HG03280 (cell line): ENCODE data around the gene COG8.
"Not testable (repeated sequence)": the region's sequence is repeated elsewhere in the genome, so short reads cannot be mapped to it uniquely, and the experiment has no call there.

Experiments
- ATAC-seq: cut with Tn5 transposase; IDR thresholded peaks from one replicate; pipeline ENCODE4 v1.9.1; 2021; ENCODE audit warnings: mild to moderate bottlenecking, moderate library complexity; ENCODE audit not compliant: unreplicated experiment

COG8 gene

GRCh38 chr16:69319826-69320739 lies 19.3 kb downstream of the COG8 start:
- ATAC-seq, result no peak

- no peak for ATAC-seq
Observed at GRCh38 chr16:69319381-69319780, 20.0 kb downstream of the COG8 start.

- no peak for ATAC-seq
Observed at GRCh38 chr16:69318911-69319289, 20.5 kb downstream of the COG8 start.

GRCh38 chr16:69318177-69318910 lies 21.0 kb downstream of the COG8 start:
- no peak for ATAC-seq

DNA sequence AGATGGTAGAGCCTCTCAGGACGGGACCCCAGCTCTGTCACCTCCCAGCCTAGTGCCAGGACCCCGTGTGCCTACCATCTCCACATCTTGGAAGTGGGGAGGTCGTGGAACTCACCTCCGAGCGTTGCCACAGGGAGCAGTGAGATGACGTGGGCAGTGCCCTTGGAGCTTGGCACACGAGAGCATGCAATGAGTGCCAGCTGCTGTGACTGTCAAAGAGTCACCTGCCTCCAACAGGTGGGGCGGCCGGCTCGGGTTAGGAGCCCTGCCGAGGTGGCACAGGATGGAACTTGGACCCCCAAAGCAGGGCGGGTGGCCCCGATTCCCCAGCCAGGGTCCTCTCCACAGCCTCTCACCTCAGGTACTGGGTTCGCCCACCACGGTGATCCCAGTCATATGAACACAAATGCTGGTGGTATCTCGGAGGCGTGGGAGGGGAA lies 22.7 kb downstream of the COG8 start:
- no peak for ATAC-seq

- ATAC-seq, result no peak
Observed at GRCh38 chr16:69315486-69316311, 23.7 kb downstream of the COG8 start.

DNA sequence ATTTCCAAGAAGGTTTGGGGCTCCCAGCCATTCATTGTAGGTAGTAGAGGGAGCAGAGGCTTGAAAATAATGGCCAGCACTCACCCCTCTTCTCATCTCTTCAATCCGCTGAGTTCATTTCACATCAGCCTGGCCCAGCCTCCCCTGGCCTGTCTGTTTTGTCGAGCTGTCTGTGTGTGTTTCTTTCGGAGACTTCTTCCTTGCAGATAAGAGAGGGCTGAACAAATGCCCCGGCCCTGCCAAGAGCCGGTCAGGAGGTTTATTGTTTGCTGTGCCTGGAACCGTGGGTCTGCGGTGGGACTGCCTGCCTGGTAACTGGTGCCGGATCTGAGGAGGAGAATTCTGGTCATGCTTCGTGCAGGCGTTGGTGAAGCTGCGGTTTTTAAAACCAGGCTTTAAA lies 24.8 kb downstream of the COG8 start:
- no peak for ATAC-seq

DNA sequence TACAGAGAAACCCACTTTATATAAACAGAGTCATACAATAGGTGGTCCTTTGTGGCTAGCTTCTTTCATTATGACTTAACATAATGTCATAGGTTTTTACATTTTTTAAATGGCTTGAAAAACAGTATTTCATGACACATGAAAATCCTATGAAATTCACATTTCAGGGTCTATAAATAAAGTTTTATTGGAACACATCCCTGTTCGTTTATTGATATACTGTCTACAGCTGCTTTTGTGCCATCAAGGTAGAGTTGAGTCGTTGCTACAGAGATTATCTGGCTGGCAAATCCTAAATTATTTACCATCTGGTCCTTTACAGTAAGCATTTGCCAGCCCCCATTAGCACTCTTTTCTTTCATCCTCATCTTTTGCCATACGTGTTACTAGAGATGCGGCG lies 25.9 kb downstream of the COG8 start:
- ATAC-seq, result no peak

DNA sequence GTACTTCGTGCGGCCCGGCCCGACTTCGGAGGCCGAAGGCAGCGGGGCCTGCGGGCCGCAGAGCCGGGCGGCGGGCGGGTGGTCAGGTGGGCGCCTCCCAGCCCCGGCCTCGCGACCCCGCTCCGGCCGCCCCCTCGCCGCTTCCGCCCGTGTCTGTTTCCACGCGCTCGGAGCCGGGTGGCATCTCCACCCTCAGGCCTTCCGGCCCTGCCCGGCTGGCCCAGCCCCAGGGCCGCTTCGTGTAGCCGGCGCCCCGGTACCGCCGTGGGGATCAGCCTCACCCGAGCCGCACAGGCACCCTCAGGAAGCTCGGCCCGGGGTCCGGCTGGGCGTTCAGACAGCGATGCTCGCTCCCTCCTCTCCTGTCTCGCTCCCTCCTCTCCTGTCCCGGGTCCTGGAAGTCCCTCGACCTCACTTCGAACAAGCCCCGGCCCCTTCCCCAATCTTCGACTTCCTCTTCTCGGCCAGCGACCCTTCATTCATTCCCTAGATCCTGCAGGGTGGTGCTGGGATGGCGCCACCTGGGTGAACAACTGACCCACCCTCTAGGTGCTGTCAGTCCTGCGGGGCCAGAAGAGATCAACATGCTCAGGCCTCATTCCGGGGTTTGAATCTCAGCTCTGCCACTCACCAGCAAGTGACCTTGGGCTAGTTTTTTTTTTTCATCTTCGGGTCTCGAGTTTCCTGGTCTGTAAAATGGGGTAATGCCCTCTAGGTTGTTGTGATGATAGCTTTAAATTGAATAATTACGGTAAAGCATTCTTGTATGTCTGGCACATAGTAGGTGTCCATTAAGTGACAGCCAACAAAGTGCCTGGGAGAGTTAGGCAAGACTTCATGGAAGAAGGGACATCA lies 27.6 kb downstream of the COG8 start:
- peak; percentile 51 for ATAC-seq

DNA sequence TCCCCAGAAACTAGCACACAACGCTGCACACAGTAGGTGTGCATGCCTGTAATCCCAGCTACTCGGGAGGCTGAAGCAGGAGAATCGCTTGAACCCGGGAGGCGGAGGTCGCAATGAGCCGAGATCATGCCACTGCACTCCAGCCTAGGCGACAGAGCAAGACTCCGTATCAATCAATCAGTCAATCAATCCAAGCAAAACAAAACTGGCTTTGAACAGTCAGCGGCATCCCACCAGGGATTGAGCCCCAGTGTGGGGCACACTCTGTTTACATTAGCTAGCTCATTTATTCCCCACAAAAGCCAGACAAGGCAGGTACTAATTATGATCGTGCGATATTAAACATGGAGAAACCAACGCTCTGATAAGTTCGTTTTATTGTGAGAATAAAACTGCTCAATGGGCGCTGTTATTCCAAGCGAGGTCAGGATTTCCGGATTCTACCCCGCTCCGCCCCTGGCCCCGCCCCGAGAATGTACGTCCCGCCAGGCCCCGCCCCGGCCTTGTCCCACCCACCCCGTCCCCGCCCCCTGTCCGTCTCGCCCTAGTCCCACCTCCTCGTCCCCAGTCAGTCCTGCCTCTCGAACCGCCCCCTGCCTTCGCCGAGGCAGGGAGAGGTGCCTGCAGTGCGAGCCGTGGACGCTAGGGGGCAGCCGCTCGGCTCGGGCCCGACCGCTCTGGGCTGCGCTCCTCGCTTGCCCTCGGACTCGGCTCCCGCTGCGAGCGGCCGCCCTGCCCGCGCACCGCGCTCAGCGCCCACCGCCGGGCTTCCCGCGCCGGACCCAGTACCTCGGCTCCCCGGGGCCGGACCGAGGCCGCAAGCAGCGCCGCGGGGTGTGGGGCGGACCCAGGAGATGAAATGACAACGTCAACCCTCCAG lies 28.5 kb downstream of the COG8 start, which contains the start of gene VPS4A:
VPS4A (plus strand) TSS at position 698 of the 880 bp plus-strand sequence; CDS start at position 860, 162 bp downstream.
- peak; percentile 96 for ATAC-seq

- no peak for ATAC-seq
Observed at GRCh38 chr16:69309316-69309715, 30.0 kb downstream of the COG8 start.

- ATAC-seq, result no peak
Observed at GRCh38 chr16:69307856-69308255, 31.5 kb downstream of the COG8 start.

- ATAC-seq, result no peak
Observed at GRCh38 chr16:69307091-69307490, 32.3 kb downstream of the COG8 start.

GRCh38 chr16:69306031-69306430 lies 33.3 kb downstream of the COG8 start:
- no peak for ATAC-seq

DNA sequence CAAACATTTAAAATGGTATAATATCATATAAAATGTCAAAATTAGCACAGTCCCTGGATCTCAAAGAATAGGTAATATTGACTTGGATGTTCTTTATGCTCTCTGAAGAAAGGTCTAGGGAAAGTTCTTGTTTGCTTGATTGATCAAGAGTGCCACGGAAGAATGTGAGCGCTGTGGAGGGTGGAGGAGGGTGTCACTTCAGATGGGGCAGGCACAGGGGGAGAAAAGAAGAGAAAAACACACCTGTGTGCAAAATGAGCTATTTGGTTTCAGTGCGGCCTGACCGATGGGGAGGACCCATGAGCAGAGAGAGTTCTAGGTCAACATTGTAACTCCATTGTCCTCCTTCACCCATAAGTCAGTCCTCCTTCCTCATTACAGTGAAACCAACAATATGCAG lies 37.1 kb downstream of the COG8 start:
- no peak for ATAC-seq

DNA sequence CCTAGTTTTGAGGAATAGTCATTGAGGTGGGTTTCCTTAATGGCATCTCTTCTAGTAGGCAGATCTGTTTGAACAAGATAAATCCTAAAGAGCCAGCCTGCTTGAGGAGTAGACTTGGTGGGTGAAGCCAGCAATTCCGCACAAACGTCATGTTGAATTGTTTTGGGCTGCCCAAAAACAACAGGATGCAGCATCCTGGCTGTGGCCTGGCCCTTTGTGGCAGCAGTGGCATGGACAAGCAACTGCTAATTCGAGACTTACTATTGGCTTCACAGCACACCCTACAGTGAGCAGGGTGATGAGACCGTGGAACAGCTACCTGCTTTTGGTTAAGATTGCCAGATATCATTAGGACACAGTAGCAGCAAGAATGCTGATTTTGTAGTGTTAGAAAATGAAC lies 37.5 kb downstream of the COG8 start:
- no peak for ATAC-seq

DNA sequence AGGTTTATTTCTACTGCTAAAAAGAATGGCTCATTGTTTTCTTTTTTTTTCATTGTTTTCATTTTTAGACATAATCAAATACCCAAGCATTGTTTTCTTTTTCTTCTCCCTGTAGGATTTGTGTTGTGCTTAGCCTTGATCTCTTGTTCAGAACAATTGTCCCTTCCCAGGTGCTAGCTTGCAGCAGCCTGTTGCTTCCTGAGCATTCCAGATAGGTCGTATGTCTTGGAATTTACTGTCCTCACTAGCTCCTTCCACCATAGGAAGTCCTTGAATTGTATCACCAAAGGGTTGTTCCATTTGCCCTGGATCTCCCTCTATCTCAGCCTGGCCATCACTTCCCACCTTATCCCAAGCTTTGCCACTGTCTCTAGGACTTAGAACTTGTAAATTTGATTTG lies 38.2 kb downstream of the COG8 start:
- no peak for ATAC-seq

DNA sequence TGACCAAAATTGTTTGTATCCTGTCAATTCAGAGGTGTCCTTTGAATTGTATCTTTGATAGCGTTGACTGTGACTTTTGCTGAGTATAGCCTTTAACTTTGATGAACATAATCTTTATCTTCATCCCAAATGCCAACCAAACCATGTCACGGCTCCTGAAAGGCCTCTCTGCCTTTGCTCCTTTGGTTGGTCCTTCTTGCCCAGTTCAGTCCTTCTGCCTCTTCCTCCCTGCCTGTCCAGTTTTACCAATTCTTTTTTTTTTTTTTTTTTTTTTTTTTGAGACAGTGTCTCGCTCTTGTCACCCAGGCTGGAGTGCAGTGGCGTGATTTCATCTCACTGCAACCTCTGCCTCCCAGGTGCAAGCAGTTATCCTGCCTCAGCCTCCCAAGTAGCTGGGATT lies 41.1 kb downstream of the COG8 start:
- ATAC-seq, result no peak

DNA sequence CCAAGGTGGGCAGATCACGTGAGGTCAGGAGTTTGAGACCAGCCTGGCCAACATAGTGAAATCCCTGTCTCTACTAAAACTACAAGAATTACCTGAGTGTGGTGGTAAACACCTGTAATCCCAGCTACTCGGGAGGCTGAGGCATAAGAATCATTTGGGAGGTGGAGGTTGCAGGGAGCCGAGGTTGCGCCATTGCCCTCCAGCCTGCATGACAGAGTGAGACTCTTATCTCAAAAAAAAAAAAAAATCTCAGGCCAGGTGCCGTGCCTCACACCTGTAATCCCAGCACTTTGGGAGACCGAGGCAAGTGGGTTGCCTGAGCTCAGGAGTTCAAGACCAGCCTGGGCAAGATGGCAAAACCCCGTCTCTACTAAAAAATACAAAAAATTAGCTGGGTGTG lies 42.6 kb downstream of the COG8 start:
- not testable (repeated sequence) for ATAC-seq
